GM12874 (cell line): ENCODE measurements around the gene KRT77.

ENCODE experiments used
- CTCF ChIP-seq: IDR thresholded peaks from 2 replicates; pipeline ENCODE4 v1.5.1; 2011; ENCODE audit warnings: low read depth, mild to moderate bottlenecking, control low read depth, low read length, moderate library complexity; ENCODE audit not compliant: insufficient read depth

Gene KRT77

GRCh38 chr12:52742822-52743457 is 39.6 kb upstream of the KRT77 start:
- TF ChIP-seq CTCF, result no peak

GRCh38 chr12:52742196-52742580 is 38.9 kb upstream of the KRT77 start:
- TF ChIP-seq CTCF, result no peak

- no peak for TF ChIP-seq CTCF
Measured at GRCh38 chr12:52741375-52742195, 38.3 kb upstream of the KRT77 start.

GRCh38 chr12:52740584-52740983 is 37.3 kb upstream of the KRT77 start:
- TF ChIP-seq CTCF, result no peak

GRCh38 chr12:52739963-52740362 is 36.6 kb upstream of the KRT77 start:
- TF ChIP-seq CTCF, result no peak

GRCh38 chr12:52735816-52736632 is 32.7 kb upstream of the KRT77 start:
- TF ChIP-seq CTCF, result no peak

- TF ChIP-seq CTCF, result no peak
Measured at GRCh38 chr12:52735106-52735505, 31.8 kb upstream of the KRT77 start.
